Measurements from ENCODE around the gene ARHGEF19.

DNA sequence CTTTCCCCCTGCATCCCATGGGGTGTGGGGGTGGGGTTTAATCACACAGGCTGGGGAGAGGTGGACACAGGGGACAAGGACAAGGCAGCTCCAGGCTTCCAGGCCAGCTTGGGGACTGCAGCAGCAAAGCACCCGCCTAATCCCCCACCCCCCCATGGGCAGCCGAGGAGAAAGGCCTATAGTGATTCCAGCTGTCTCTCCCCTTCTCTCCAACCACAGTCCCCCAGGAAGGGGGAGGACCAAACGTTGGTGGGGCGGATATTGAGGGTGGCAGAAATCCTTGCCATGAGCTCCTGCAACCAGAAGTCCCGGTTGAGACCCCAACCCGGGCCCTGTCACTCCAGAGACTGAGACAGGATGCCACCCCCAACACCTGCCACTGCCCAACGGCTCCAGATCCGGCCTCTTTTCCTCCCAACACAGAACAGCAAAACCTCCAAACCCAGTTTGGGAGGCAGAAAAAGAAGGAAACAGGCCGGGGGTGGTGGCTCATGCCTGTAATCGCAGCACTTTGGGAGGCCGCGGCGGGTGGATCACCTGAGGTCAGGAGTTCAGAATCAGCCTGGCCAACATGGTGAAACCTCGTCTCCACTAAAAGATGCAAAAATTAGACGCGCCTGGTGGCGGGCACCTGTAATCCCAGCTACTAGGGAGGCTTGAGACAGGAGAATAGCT is 58.3 kb downstream of the ARHGEF19 start:
- TF ChIP-seq, protein P1, sequence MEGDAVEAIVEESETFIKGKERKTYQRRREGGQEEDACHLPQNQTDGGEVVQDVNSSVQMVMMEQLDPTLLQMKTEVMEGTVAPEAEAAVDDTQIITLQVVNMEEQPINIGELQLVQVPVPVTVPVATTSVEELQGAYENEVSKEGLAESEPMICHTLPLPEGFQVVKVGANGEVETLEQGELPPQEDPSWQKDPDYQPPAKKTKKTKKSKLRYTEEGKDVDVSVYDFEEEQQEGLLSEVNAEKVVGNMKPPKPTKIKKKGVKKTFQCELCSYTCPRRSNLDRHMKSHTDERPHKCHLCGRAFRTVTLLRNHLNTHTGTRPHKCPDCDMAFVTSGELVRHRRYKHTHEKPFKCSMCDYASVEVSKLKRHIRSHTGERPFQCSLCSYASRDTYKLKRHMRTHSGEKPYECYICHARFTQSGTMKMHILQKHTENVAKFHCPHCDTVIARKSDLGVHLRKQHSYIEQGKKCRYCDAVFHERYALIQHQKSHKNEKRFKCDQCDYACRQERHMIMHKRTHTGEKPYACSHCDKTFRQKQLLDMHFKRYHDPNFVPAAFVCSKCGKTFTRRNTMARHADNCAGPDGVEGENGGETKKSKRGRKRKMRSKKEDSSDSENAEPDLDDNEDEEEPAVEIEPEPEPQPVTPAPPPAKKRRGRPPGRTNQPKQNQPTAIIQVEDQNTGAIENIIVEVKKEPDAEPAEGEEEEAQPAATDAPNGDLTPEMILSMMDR (IDR thresholded peaks at IDR 0.05): no peak
- TF ChIP-seq POLR2A (IDR thresholded peaks at IDR 0.05; ENCODE audit: low read depth) (no peak), EP300 (IDR thresholded peaks at IDR 0.05) (no peak), POLR2AphosphoS5 (IDR thresholded peaks at IDR 0.05) (no peak)
